ENCODE measurements around the gene TRIM56. TPM values are rescaled to one million over a fixed set of nuclear protein-coding genes. Genes with fewer than 3 reads are reported as not detected.

Gene TRIM56
- total and polyA plus RNA-seq, 2 of the 13 experiments (the other 11 are each of a cell fraction or from before 2014, with no cell fraction given), result 3.2 to 7.1 TPM

DNA sequence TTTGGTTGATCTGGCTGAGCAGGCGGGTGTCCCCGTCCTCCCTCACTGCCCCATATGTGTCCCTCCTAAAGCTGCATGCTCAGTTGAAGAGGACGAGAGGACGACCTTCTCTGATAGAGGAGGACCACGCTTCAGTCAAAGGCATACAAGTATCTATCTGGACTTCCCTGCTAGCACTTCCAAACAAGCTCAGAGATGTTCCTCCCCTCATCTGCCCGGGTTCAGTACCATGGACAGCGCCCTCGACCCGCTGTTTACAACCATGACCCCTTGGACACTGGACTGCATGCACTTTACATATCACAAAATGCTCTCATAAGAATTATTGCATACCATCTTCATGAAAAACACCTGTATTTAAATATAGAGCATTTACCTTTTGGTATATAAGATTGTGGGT is 26.9 kb upstream of the TRIM56 start (continued):
- no peak for TF ChIP-seq MLLT10 (CRISPR knock-in tag; IDR thresholded peaks at IDR 0.05)
- TF ChIP-seq, protein P1, sequence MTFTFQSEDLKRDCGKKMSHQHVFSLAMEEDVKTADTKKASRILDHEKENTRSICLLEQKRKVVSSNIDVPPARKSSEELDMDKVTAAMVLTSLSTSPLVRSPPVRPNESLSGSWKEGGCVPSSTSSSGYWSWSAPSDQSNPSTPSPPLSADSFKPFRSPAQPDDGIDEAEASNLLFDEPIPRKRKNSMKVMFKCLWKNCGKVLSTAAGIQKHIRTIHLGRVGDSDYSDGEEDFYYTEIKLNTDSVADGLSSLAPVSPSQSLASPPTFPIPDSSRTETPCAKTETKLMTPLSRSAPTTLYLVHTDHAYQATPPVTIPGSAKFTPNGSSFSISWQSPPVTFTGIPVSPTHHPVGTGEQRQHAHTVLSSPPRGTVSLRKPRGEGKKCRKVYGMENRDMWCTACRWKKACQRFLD (CRISPR knock-in tag; IDR thresholded peaks at IDR 0.05; ENCODE audit: borderline replicate concordance), result no peak
- TF ChIP-seq, protein P2, sequence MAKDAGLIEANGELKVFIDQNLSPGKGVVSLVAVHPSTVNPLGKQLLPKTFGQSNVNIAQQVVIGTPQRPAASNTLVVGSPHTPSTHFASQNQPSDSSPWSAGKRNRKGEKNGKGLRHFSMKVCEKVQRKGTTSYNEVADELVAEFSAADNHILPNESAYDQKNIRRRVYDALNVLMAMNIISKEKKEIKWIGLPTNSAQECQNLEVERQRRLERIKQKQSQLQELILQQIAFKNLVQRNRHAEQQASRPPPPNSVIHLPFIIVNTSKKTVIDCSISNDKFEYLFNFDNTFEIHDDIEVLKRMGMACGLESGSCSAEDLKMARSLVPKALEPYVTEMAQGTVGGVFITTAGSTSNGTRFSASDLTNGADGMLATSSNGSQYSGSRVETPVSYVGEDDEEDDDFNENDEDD (CRISPR knock-in tag; IDR thresholded peaks at IDR 0.05; ENCODE audit: borderline replicate concordance), result no peak
- no peak for TF ChIP-seq ZNF343 (CRISPR knock-in tag; IDR thresholded peaks at IDR 0.05)
- no peak for TF ChIP-seq ZKSCAN1 (IDR thresholded peaks at IDR 0.05; ENCODE audit: low read length)
- TF ChIP-seq, protein P3, sequence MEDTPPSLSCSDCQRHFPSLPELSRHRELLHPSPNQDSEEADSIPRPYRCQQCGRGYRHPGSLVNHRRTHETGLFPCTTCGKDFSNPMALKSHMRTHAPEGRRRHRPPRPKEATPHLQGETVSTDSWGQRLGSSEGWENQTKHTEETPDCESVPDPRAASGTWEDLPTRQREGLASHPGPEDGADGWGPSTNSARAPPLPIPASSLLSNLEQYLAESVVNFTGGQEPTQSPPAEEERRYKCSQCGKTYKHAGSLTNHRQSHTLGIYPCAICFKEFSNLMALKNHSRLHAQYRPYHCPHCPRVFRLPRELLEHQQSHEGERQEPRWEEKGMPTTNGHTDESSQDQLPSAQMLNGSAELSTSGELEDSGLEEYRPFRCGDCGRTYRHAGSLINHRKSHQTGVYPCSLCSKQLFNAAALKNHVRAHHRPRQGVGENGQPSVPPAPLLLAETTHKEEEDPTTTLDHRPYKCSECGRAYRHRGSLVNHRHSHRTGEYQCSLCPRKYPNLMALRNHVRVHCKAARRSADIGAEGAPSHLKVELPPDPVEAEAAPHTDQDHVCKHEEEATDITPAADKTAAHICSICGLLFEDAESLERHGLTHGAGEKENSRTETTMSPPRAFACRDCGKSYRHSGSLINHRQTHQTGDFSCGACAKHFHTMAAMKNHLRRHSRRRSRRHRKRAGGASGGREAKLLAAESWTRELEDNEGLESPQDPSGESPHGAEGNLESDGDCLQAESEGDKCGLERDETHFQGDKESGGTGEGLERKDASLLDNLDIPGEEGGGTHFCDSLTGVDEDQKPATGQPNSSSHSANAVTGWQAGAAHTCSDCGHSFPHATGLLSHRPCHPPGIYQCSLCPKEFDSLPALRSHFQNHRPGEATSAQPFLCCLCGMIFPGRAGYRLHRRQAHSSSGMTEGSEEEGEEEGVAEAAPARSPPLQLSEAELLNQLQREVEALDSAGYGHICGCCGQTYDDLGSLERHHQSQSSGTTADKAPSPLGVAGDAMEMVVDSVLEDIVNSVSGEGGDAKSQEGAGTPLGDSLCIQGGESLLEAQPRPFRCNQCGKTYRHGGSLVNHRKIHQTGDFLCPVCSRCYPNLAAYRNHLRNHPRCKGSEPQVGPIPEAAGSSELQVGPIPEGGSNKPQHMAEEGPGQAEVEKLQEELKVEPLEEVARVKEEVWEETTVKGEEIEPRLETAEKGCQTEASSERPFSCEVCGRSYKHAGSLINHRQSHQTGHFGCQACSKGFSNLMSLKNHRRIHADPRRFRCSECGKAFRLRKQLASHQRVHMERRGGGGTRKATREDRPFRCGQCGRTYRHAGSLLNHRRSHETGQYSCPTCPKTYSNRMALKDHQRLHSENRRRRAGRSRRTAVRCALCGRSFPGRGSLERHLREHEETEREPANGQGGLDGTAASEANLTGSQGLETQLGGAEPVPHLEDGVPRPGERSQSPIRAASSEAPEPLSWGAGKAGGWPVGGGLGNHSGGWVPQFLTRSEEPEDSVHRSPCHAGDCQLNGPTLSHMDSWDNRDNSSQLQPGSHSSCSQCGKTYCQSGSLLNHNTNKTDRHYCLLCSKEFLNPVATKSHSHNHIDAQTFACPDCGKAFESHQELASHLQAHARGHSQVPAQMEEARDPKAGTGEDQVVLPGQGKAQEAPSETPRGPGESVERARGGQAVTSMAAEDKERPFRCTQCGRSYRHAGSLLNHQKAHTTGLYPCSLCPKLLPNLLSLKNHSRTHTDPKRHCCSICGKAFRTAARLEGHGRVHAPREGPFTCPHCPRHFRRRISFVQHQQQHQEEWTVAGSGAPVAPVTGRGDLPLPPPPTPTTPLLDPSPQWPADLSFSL (CRISPR knock-in tag; IDR thresholded peaks at IDR 0.05), result no peak
- TF ChIP-seq, protein P4, sequence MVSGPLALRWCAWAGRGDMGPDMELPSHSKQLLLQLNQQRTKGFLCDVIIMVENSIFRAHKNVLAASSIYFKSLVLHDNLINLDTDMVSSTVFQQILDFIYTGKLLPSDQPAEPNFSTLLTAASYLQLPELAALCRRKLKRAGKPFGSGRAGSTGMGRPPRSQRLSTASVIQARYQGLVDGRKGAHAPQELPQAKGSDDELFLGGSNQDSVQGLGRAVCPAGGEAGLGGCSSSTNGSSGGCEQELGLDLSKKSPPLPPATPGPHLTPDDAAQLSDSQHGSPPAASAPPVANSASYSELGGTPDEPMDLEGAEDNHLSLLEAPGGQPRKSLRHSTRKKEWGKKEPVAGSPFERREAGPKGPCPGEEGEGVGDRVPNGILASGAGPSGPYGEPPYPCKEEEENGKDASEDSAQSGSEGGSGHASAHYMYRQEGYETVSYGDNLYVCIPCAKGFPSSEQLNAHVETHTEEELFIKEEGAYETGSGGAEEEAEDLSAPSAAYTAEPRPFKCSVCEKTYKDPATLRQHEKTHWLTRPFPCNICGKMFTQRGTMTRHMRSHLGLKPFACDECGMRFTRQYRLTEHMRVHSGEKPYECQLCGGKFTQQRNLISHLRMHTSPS (CRISPR knock-in tag; IDR thresholded peaks at IDR 0.05; ENCODE audit: low read depth), result no peak
- TF ChIP-seq, protein P5, sequence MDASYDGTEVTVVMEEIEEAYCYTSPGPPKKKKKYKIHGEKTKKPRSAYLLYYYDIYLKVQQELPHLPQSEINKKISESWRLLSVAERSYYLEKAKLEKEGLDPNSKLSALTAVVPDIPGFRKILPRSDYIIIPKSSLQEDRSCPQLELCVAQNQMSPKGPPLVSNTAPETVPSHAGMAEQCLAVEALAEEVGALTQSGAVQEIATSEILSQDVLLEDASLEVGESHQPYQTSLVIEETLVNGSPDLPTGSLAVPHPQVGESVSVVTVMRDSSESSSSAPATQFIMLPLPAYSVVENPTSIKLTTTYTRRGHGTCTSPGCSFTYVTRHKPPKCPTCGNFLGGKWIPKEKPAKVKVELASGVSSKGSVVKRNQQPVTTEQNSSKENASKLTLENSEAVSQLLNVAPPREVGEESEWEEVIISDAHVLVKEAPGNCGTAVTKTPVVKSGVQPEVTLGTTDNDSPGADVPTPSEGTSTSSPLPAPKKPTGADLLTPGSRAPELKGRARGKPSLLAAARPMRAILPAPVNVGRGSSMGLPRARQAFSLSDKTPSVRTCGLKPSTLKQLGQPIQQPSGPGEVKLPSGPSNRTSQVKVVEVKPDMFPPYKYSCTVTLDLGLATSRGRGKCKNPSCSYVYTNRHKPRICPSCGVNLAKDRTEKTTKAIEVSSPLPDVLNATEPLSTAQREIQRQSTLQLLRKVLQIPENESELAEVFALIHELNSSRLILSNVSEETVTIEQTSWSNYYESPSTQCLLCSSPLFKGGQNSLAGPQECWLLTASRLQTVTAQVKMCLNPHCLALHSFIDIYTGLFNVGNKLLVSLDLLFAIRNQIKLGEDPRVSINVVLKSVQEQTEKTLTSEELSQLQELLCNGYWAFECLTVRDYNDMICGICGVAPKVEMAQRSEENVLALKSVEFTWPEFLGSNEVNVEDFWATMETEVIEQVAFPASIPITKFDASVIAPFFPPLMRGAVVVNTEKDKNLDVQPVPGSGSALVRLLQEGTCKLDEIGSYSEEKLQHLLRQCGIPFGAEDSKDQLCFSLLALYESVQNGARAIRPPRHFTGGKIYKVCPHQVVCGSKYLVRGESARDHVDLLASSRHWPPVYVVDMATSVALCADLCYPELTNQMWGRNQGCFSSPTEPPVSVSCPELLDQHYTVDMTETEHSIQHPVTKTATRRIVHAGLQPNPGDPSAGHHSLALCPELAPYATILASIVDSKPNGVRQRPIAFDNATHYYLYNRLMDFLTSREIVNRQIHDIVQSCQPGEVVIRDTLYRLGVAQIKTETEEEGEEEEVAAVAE (CRISPR knock-in tag; IDR thresholded peaks at IDR 0.05; ENCODE audit: borderline replicate concordance), result peak; percentile 92
- no peak for TF ChIP-seq TBX2 (CRISPR knock-in tag; IDR thresholded peaks at IDR 0.05; ENCODE audit: borderline replicate concordance)
